PC-3 (cell line): ENCODE data around the gene ZNF423. TPM values are rescaled to one million over a fixed set of nuclear protein-coding genes. Genes with fewer than 3 reads are reported as not detected.

Experiments
- ATAC-seq: fragments of 200-7000 bp; cut with Tn5 transposase; 2 replicates; pipeline ENCODE4 v1.9.1; 2020; ENCODE audit warnings: mild to moderate bottlenecking, moderate library complexity
- BruUV-seq: library from RNA; stranded (reverse); fragments of 400-500 nt; replicated peaks from 2 replicates; lab custom pipeline; 2021; lab: Mats Ljungman, UMichigan
- CTCF ChIA-PET: fragments of 300-600 bp; sonication (Branson Sonifier 250); formaldehyde crosslinking; loops from one replicate; lab custom pipeline; 2022; ENCODE audit warnings: antibody characterized with exemption; lab: Charles Lee
- POLR2A ChIA-PET: fragments of 300-600 bp; sonication (Branson Sonifier 250); formaldehyde crosslinking; loops from one replicate; lab custom pipeline; 2022; ENCODE audit warnings: antibody characterized with exemption; ENCODE audit not compliant: unreplicated experiment; lab: Charles Lee
- DNase-seq: peaks from one replicate; pipeline ENCODE4 v3.0.0-alpha.2; 2015
- H2AFZ ChIP-seq: fragments of 300-600 bp; sonication (generic); 2 replicates; pipeline ENCODE4 v1.6.0; 2016; ENCODE audit warnings: antibody characterized with exemption, low read length
- H3F3A ChIP-seq: fragments of 300-600 bp; sonication (generic); one replicate; pipeline ENCODE4 v1.6.0; 2017; ENCODE audit warnings: antibody characterized with exemption, low read length, control low read depth, mild to moderate bottlenecking; ENCODE audit not compliant: unreplicated experiment
- H3K27ac ChIP-seq: fragments of 300-600 bp; sonication (generic); 2 replicates; pipeline ENCODE4 v1.5.1; 2016; ENCODE audit warnings: mild to moderate bottlenecking, low read length
- H3K27me3 ChIP-seq: fragments of 300-600 bp; sonication (generic); 2 replicates; pipeline ENCODE4 v1.6.1; 2016; ENCODE audit warnings: low read length, mixed read lengths
- H3K36me3 ChIP-seq: fragments of 300-600 bp; sonication (generic); 2 replicates; pipeline ENCODE4 v1.6.1; 2016; ENCODE audit warnings: low read depth, mixed run types, low read length, mixed read lengths
- H3K4me1 ChIP-seq: fragments of 300-600 bp; sonication (generic); 2 replicates; pipeline ENCODE4 v1.5.1; 2016; ENCODE audit warnings: low read length; ENCODE audit not compliant: insufficient read depth
- H3K4me2 ChIP-seq: fragments of 300-600 bp; sonication (generic); 2 replicates; pipeline ENCODE4 v1.6.0; 2016; ENCODE audit warnings: low read length
- H3K4me3 ChIP-seq: fragments of 300-600 bp; sonication (generic); 2 replicates; pipeline ENCODE4 v1.5.1; 2016; ENCODE audit warnings: mild to moderate bottlenecking, low read length, mixed read lengths
- H3K79me2 ChIP-seq: fragments of 300-600 bp; sonication (generic); 2 replicates; pipeline ENCODE4 v1.6.1; 2017; ENCODE audit warnings: low read length, mixed read lengths
- H3K9ac ChIP-seq: fragments of 300-600 bp; sonication (generic); 2 replicates; pipeline ENCODE4 v1.6.0; 2016; ENCODE audit warnings: mild to moderate bottlenecking, low read length
- H3K9me2 ChIP-seq: fragments of 300-600 bp; sonication (generic); replicated peaks from 2 replicates; pipeline ENCODE4 v1.6.1; 2016; ENCODE audit warnings: mixed run types, low read length, mixed read lengths
- H3K9me3 ChIP-seq: fragments of 300-600 bp; sonication (generic); 2 replicates; pipeline ENCODE4 v1.6.1; 2016; ENCODE audit warnings: low read length, mixed read lengths
- H4K20me1 ChIP-seq: fragments of 300-600 bp; sonication (generic); 2 replicates; pipeline ENCODE4 v1.6.1; 2016; ENCODE audit warnings: low read length, mixed read lengths
- EZH2 ChIP-seq: fragments of 300-600 bp; sonication (generic); IDR thresholded peaks from one replicate; pipeline ENCODE4 v1.6.1; 2017; ENCODE audit warnings: antibody characterized with exemption, mild to moderate bottlenecking, low read length; ENCODE audit not compliant: unreplicated experiment
- EZH2phosphoT487 ChIP-seq: fragments of 300-600 bp; sonication (generic); IDR thresholded peaks from 2 replicates; pipeline ENCODE4 v1.6.1; 2018; ENCODE audit warnings: mild to moderate bottlenecking, antibody characterized with exemption, low read length, borderline replicate concordance
- intact Hi-C: fragments of 100-400 bp; cut with micrococcal nuclease; formaldehyde crosslinking; loops from 2 replicates; pipeline ENCODE4 v1.9.0; 2023
- total RNA-seq: library from RNA; depleted of rRNA; stranded (reverse); fragments of >200 nt; gene quantifications from 2 replicates; pipeline ENCODE4 v1.2.3, GENCODE V29; 2014
- TF ChIP-seq, protein P1 (sequence below): fragments of 300-600 bp; sonication (generic); conservative IDR thresholded peaks from 2 replicates; pipeline ENCODE4 v1.5.1; 2017; ENCODE audit warnings: antibody characterized with exemption, low read depth, mild to moderate bottlenecking, low read length

ZNF423 gene
- total RNA-seq, 1 experiment from 2014 or later: not detected

DNA sequence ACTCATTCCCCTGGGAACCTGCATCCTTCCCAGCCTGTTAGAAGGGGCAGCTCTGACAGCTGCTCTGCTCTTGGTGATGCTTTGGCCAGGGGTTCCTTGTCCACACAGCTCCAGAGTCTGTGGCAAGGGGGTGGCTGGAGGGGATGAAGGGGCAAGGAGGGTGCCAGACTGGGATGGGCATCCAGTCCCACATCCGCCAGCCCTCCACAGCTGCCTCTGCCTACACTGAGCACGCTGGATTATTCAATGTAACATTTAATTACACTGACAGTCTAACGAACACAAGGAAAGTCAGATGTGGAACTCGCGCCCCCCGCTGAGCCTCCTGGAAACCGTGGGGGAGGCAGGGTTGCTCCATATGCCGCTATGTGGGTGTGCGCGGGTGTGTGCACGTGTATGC lies 381.2 kb downstream of the ZNF423 start:
- H2AFZ ChIP-seq: no peak overlapping the region
- POLR2A ChIA-PET: no interaction called here
- CTCF ChIA-PET: no interaction called here
- H3F3A ChIP-seq: no peaks in the 10 kb centered on the region
- no TSS peak for BruUV-seq
- no peaks in the 10 kb centered on the region for H3K9me2 ChIP-seq
- no peak overlapping the region for H3K4me2 ChIP-seq
- no peaks in the 10 kb centered on the region for H3K79me2 ChIP-seq
- TF ChIP-seq EZH2phosphoT487 (no peak), EZH2 (no peak)
- TF ChIP-seq, protein P1, sequence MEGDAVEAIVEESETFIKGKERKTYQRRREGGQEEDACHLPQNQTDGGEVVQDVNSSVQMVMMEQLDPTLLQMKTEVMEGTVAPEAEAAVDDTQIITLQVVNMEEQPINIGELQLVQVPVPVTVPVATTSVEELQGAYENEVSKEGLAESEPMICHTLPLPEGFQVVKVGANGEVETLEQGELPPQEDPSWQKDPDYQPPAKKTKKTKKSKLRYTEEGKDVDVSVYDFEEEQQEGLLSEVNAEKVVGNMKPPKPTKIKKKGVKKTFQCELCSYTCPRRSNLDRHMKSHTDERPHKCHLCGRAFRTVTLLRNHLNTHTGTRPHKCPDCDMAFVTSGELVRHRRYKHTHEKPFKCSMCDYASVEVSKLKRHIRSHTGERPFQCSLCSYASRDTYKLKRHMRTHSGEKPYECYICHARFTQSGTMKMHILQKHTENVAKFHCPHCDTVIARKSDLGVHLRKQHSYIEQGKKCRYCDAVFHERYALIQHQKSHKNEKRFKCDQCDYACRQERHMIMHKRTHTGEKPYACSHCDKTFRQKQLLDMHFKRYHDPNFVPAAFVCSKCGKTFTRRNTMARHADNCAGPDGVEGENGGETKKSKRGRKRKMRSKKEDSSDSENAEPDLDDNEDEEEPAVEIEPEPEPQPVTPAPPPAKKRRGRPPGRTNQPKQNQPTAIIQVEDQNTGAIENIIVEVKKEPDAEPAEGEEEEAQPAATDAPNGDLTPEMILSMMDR: no peak
- DNase-seq (no peak), ATAC-seq (no peak)
- intact Hi-C loops: no loop called here
- H3K9me3 ChIP-seq: no peaks in the 10 kb centered on the region
- no peak overlapping the region for H3K27ac ChIP-seq
- peaks cover 3% of the 10 kb centered on the region; the same call in 1 of the 2 replicates for H3K27me3 ChIP-seq
- H4K20me1 ChIP-seq: no peaks in the 10 kb centered on the region
- H3K4me3 ChIP-seq: no peak overlapping the region
- no peaks in the 10 kb centered on the region for H3K36me3 ChIP-seq
- H3K9ac ChIP-seq: no peak overlapping the region
- H3K4me1 ChIP-seq: no peaks in the 10 kb centered on the region

DNA sequence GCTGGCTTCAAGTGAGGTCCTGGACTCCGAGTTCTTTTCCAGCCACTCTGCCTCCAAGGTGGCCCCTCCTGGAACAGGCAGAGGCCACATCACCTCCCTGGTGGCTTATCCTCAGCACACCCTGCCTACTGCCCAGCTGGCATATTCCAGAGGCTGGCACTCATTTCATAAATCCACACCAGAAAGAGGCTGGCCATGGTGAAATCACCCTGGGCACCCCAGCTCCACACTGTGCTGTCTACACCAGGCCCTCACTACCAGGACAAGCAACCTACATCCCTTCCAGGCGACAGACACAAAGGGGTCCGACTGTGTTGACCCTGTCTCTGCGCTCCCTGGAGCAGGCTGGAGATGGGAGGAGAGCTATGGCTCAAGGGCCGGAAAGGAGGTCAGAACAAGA lies 382.1 kb downstream of the ZNF423 start:
- Histone ChIP-seq H3K9ac (no peak overlapping the region), H3K79me2 (no peaks in the 10 kb centered on the region), H3K27me3 (peaks cover 3% of the 10 kb centered on the region; the same call in 1 of the 2 replicates), H3K4me3 (no peak overlapping the region), H3K9me3 (no peaks in the 10 kb centered on the region), H2AFZ (no peak overlapping the region), H3K4me2 (no peak overlapping the region), H3F3A (no peaks in the 10 kb centered on the region), H3K36me3 (no peaks in the 10 kb centered on the region), H4K20me1 (no peaks in the 10 kb centered on the region), H3K9me2 (no peaks in the 10 kb centered on the region), H3K4me1 (no peaks in the 10 kb centered on the region), H3K27ac (no peak overlapping the region)
- no TSS peak for BruUV-seq
- CTCF ChIA-PET: no interaction called here
- TF ChIP-seq, protein P1: no peak
- TF ChIP-seq EZH2phosphoT487: no peak
- TF ChIP-seq EZH2: no peak
- DNase-seq (no peak), ATAC-seq (no peak)
- POLR2A ChIA-PET: no interaction called here
- intact Hi-C loops: no loop called here

DNA sequence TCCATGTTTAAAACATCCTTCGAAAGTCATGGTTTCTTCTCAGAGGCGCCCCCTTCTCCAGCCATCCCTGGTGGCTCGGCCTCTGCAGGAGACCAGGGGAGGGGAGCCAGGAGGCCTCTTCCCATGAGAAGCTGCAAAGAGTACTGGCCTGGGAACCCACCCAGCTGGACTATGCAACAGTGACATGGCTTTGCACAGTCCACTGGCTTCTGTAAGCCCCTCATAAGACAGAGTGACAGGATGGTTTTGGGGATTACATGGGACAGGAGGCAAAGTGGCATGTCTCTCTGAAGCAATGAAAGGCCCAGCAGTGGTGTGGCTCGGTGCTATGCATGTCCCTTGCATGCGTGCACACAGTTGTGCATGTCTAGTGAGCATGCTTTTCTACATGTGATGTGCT lies 382.8 kb downstream of the ZNF423 start:
- CTCF ChIA-PET: no interaction called here
- intact Hi-C loops: no loop called here
- no TSS peak for BruUV-seq

More for the DNA sequence above, 382.8 kb downstream of the ZNF423 start:
- POLR2A ChIA-PET: no interaction called here
- Histone ChIP-seq H3K27ac (no peak overlapping the region), H3K9me3 (no peaks in the 10 kb centered on the region), H4K20me1 (no peaks in the 10 kb centered on the region), H3K4me3 (no peak overlapping the region), H3K4me1 (no peaks in the 10 kb centered on the region), H3K79me2 (no peaks in the 10 kb centered on the region), H3F3A (no peaks in the 10 kb centered on the region), H3K27me3 (peaks cover 3% of the 10 kb centered on the region; the same call in 1 of the 2 replicates), H3K9ac (no peak overlapping the region), H3K4me2 (no peak overlapping the region), H3K9me2 (no peaks in the 10 kb centered on the region), H3K36me3 (no peaks in the 10 kb centered on the region), H2AFZ (no peak overlapping the region)
- DNase-seq (no peak), ATAC-seq (no peak)
- TF ChIP-seq EZH2phosphoT487 (no peak), EZH2 (no peak)
